Brain pericyte (primary cell): ENCODE measurements around the gene PEX6.
A peak's percentile ranks its signal among the peaks of the same experiment; 100 is the strongest.
"Not testable (repeated sequence)": the region's sequence is repeated elsewhere in the genome, so short reads cannot be mapped to it uniquely, and the experiment has no call there.

ENCODE experiments used
- DNase-seq: peaks from one replicate; pipeline ENCODE4 v3.0.0-alpha.2; 2012; ENCODE audit warnings: low read depth, low spot score

PEX6 gene

GRCh38 chr6:42978839-42979522 lies at the start of gene PEX6:
Gene PEX6, minus strand, starts transcription at chr6:42979181. Its CDS starts 31 bp downstream, at chr6:42979150.
- peak; percentile 58 for DNase-seq

GRCh38 chr6:43026365-43026764 lies 47.4 kb upstream of the PEX6 start:
- no peak for DNase-seq

GRCh38 chr6:43024436-43024835 lies 45.5 kb upstream of the PEX6 start:
- DNase-seq, result no peak

- DNase-seq, result no peak
Observed at GRCh38 chr6:43021270-43022047, 42.5 kb upstream of the PEX6 start, which contains the start of gene RRP36. Gene RRP36, plus strand, starts transcription at chr6:43021623. Its CDS starts 32 bp downstream, at chr6:43021655.

GRCh38 chr6:43020847-43021246 lies 41.9 kb upstream of the PEX6 start:
- DNase-seq, result no peak

- no peak for DNase-seq
Observed at GRCh38 chr6:43020052-43020705, 41.2 kb upstream of the PEX6 start.

- no peak for DNase-seq
Observed at GRCh38 chr6:43019152-43019551, 40.2 kb upstream of the PEX6 start.

- no peak for DNase-seq
Observed at GRCh38 chr6:43016943-43017334, 38.0 kb upstream of the PEX6 start.

GRCh38 chr6:43016176-43016942 lies 37.4 kb upstream of the PEX6 start:
- DNase-seq, result no peak

GRCh38 chr6:43014434-43014909 lies 35.5 kb upstream of the PEX6 start:
- DNase-seq, result no peak

GRCh38 chr6:43013843-43014433 lies 35.0 kb upstream of the PEX6 start, which contains the start of the genes KLHDC3 and MEA1:
Gene KLHDC3, plus strand, starts transcription at chr6:43014249. Its CDS starts 2,944 bp downstream, at chr6:43017193.
Gene MEA1, minus strand, starts transcription at chr6:43013946. Its CDS starts 133 bp downstream, at chr6:43013813.
- peak; percentile 99 for DNase-seq

GRCh38 chr6:43013097-43013842 lies 34.3 kb upstream of the PEX6 start:
- DNase-seq, result no peak

- no peak for DNase-seq
Observed at GRCh38 chr6:43012364-43012763, 33.4 kb upstream of the PEX6 start.

- no peak for DNase-seq
Observed at GRCh38 chr6:43011207-43011606, 32.2 kb upstream of the PEX6 start.

- DNase-seq, result no peak
Observed at GRCh38 chr6:43009124-43009523, 30.1 kb upstream of the PEX6 start.

- DNase-seq, result no peak
Observed at GRCh38 chr6:43007126-43007525, 28.1 kb upstream of the PEX6 start.

GRCh38 chr6:43006251-43006650 lies 27.3 kb upstream of the PEX6 start:
- DNase-seq, result no peak

GRCh38 chr6:43005844-43006243 lies 26.9 kb upstream of the PEX6 start:
- no peak for DNase-seq

- no peak for DNase-seq
Observed at GRCh38 chr6:43001843-43002242, 22.9 kb upstream of the PEX6 start.

GRCh38 chr6:42998205-42998604 lies 19.2 kb upstream of the PEX6 start:
- not testable (repeated sequence) for DNase-seq
